ES-I3 (cell line): ENCODE measurements around the gene PRKAG2.
A peak's percentile ranks its signal among the peaks of the same experiment; 100 is the strongest.
"Not testable (repeated sequence)": the region's sequence is repeated elsewhere in the genome, so short reads cannot be mapped to it uniquely, and the experiment has no call there.

ENCODE experiments used
- H3K36me3 ChIP-seq: 2 replicates; pipeline ENCODE4 v1.6.1; 2013; ENCODE audit warnings: mild to moderate bottlenecking, low read length, control low read depth, moderate library complexity; ENCODE audit not compliant: insufficient read depth
- H3K4me1 ChIP-seq: 2 replicates; pipeline ENCODE4 v1.6.1; 2013; ENCODE audit warnings: mild to moderate bottlenecking, control low read depth, low read length; ENCODE audit not compliant: insufficient read depth
- H3K9ac ChIP-seq: 2 replicates; pipeline ENCODE4 v1.6.1; 2013; ENCODE audit warnings: low read depth, mild to moderate bottlenecking, low read length, moderate library complexity
- H3K9me3 ChIP-seq: 2 replicates; pipeline ENCODE4 v1.6.1; 2013; ENCODE audit warnings: mild to moderate bottlenecking, low read length, moderate library complexity; ENCODE audit not compliant: control insufficient read depth, insufficient read depth

PRKAG2 gene

GRCh38 chr7:151783958-151784575 lies 92.8 kb downstream of the PRKAG2 start:
- Histone ChIP-seq H3K4me1 (no peaks in the 10 kb centered on the region), H3K9me3 (no peaks in the 10 kb centered on the region), H3K36me3 (no peaks in the 10 kb centered on the region), H3K9ac (no peak overlapping the region)

DNA sequence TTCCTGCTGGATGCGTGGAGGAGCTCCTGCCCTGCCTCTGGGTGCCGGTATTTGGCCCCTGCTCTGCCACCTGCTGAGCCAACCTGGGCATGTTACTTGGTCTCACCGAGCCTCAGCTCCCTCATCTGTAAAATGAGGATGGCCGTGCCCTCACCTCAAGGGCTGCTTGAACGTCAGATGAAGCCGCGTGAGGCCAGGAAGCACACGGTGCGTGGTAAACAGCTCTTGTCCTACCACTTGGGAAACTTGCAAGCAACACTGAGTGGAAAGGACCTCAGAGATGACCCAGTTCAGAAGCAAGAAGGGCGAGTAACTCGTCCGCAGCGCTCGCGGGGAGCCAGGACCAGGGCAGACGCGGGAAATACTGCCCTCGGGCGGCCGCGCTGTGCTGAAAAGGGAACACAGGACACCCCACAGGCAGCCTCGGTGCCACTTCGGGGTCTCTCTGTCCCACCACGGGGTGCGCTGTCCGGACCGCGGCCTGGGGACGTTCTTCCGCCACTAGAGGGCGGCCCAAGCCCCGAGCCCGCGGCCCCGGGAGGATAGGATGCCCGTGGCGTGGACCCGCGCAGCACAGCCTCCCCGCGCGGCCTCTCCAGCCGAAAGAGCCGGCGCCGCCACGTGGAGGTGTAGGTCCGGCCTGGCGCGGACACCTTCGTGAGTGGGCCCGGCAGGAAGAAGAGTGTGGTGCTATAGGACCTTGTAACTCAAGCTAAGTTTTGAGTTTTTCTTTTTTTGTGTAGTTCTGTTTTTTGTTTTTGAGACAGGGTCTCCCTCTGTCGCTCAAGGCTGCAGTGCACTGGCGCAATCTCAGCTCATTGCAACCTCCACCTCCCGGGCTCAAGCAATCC lies 94.1 kb downstream of the PRKAG2 start:
- peak overlapping the region; percentile 25; the same call in 1 of the 2 replicates for H3K9ac ChIP-seq

DNA sequence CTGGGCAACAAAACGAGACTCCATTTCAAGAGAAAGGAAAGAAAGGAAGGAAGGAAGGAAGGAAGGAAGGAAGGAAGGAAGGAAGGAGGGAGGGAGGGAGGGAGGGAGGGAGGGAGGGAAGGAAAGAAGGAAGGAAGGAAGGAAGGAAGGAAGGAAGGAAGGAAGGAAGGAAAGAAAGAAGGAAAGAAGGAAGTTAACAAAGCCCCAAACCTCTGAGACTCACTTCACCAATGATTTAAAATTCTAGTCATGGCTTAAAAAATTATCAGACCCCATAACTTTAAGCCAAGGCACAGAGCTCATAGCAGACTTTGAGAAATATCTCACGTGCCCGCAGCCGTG lies 94.7 kb downstream of the PRKAG2 start:
- not testable (repeated sequence) for H3K9me3 ChIP-seq, H3K36me3 ChIP-seq, H3K9ac ChIP-seq, H3K4me1 ChIP-seq

More for the DNA sequence above, 94.1 kb downstream of the PRKAG2 start:
- Histone ChIP-seq H3K36me3 (no peaks in the 10 kb centered on the region), H3K9me3 (peaks cover 4% of the 10 kb centered on the region; the same call in 1 of the 2 replicates), H3K4me1 (no peaks in the 10 kb centered on the region)

DNA sequence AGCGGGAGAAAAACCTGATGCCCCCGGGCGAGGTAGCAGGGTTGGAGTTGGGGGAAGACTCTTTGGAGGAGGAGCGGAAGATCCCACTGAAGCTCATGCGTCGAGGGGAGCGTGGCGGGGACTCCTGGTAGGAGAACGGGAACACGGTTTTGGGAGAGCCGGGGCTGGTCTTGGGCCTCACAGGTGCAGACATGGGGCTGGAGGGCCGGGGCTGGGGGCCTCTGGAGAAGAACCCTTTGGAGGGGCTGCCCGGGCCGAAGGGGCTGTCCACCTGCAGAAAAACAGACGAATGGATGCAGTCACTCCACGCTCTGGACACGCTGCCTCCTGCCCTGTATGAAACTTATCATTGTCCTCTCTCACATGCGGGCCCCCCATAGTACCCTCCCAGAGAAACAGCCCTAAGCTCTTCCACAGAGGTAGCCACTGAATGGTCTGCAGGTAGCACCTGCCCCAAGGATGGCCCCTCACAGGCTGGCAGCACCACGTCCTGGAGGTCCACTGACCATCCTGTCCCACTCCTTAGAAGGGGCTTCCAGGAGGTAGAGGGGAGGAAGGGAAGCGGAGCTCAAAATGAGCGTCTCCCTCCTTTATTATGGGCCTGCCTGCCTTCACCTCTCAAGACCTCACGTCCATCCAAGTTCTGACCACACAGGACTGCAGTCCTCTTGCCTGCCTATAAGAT lies 95.6 kb downstream of the PRKAG2 start:
- Histone ChIP-seq H3K4me1 (no peaks in the 10 kb centered on the region), H3K9me3 (peaks cover 4% of the 10 kb centered on the region; the same call in 1 of the 2 replicates), H3K36me3 (no peaks in the 10 kb centered on the region), H3K9ac (no peak overlapping the region)

- Histone ChIP-seq H3K4me1 (no peaks in the 10 kb centered on the region), H3K36me3 (no peaks in the 10 kb centered on the region), H3K9ac (no peak overlapping the region), H3K9me3 (peaks cover 4% of the 10 kb centered on the region; the same call in 1 of the 2 replicates)
Observed at GRCh38 chr7:151780631-151781030, 96.3 kb downstream of the PRKAG2 start.

DNA sequence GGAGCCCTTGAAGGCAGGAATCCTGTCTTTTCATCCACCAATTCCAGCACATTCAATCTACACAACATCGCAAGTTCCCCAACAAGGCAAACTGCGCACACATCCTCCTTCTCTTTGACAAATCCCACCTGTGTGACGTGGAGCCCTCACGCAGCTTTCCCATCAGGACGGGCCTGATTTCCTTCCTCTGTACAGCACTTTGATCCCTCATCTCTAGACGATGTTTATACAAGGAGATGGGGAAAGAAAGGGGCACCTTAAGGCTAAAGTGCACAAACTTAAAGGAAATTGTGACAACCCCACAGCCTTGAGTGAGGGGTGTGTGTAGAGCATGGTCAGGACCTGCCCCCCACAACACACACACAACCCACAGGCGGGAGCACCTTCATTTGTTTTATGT lies 97.2 kb downstream of the PRKAG2 start:
- H3K36me3 ChIP-seq = no peaks in the 10 kb centered on the region
- no peak overlapping the region for H3K9ac ChIP-seq
- H3K4me1 ChIP-seq = no peaks in the 10 kb centered on the region
- peaks cover 4% of the 10 kb centered on the region; the same call in 1 of the 2 replicates for H3K9me3 ChIP-seq

GRCh38 chr7:151779255-151779654 lies 97.7 kb downstream of the PRKAG2 start:
- no peaks in the 10 kb centered on the region for H3K4me1 ChIP-seq
- no peaks in the 10 kb centered on the region for H3K36me3 ChIP-seq
- H3K9ac ChIP-seq = no peak overlapping the region
- H3K9me3 ChIP-seq = peaks cover 4% of the 10 kb centered on the region; the same call in 1 of the 2 replicates

DNA sequence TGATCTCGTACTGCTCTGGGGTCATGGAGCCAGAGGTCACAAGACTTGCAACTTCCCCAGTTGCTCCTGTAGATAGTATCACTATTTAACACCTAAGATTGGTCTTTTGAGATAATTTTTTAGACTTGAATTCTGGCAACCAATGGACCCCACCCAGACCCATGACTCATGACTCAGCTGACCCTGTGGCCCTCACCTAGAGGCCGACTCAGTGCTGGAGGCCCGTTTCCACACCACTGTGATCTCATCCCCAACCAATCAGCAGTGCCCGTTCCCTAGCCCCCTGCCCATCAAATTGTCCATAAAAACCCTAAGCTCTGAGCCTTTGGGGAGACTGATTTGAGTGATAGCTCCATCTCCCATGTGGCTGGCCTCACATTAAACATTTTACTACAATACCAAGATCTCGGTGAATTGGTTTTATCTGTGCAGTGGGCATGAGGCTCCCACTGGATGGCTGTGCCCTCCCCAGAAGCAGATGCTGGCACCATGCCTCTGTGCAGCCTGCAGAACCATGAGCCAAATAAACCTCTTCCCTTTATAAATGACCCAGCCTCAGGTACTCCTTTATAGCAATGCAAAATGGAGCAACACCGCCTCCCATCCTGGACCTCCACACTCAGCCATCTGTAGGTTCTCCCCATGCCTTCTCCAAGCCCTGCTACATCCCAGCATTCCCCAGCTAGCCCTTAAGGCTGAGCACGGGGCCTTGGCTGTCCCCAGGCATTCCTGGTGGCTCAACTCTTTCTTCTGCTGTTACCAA lies 98.8 kb downstream of the PRKAG2 start:
- no peaks in the 10 kb centered on the region for H3K4me1 ChIP-seq
- H3K36me3 ChIP-seq = no peaks in the 10 kb centered on the region
- H3K9ac ChIP-seq = no peak overlapping the region
- H3K9me3 ChIP-seq = peaks cover 4% of the 10 kb centered on the region; the same call in 1 of the 2 replicates

GRCh38 chr7:151777495-151777880 lies 99.4 kb downstream of the PRKAG2 start:
- Histone ChIP-seq H3K36me3 (no peaks in the 10 kb centered on the region), H3K9ac (no peak overlapping the region), H3K9me3 (peaks cover 4% of the 10 kb centered on the region; the same call in 1 of the 2 replicates), H3K4me1 (no peaks in the 10 kb centered on the region)

GRCh38 chr7:151776876-151777494 lies 99.9 kb downstream of the PRKAG2 start:
- no peaks in the 10 kb centered on the region for H3K36me3 ChIP-seq
- no peak overlapping the region for H3K9ac ChIP-seq
- no peaks in the 10 kb centered on the region for H3K4me1 ChIP-seq

GRCh38 chr7:151776446-151776845 lies 100.5 kb downstream of the PRKAG2 start:
- Histone ChIP-seq H3K36me3 (no peaks in the 10 kb centered on the region), H3K9me3 (peaks cover 4% of the 10 kb centered on the region; the same call in 1 of the 2 replicates), H3K4me1 (no peaks in the 10 kb centered on the region), H3K9ac (no peak overlapping the region)

More at GRCh38 chr7:151776876-151777494, 99.9 kb downstream of the PRKAG2 start:
- peaks cover 4% of the 10 kb centered on the region; the same call in 1 of the 2 replicates for H3K9me3 ChIP-seq

DNA sequence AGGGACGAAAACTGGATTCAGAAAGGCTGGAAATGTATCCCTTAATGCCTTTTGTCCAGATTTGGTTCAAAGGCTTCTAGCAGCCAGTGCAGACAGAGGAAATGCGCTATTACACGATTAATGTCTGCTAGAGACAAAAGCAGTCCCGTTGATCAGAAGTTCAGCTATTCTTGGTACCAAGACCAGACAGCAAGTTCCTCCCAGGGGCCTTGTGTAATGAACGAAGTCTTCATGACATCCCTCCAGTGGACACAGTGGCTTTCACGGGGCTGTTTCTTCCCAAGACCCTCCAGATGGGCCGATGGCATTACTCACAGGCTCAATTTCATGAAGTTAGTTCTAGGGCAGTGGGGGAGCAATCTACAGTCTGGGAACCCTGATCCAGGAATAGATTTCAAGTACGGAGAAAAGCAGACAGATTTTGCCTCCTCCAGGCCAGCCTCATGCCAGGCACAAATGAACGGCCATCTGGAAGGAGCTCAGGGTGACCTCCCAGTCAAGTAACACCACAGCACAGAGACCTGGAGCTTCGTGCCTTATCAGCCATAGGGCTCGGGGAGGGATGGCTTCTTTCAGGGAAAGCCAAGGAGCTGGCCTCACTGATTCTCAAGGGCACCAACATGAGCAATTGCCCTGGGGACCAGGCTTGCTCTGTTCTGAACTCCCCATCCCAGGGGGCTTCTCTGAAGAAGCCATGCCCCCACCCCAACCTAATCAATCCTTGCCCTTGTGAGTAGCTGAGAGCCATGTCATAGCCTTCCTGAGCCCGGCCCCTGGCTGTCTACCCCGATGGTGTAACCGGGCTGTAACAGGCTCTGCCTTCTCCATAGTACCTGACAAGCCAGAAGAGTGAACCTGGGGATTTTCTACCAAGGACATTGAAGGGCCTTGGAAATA lies 101.1 kb downstream of the PRKAG2 start:
- Histone ChIP-seq H3K9me3 (peaks cover 4% of the 10 kb centered on the region; the same call in 1 of the 2 replicates), H3K36me3 (no peaks in the 10 kb centered on the region), H3K9ac (no peak overlapping the region), H3K4me1 (no peaks in the 10 kb centered on the region)

GRCh38 chr7:151774951-151775350 lies 102.0 kb downstream of the PRKAG2 start:
- Histone ChIP-seq H3K9me3 (peaks cover 4% of the 10 kb centered on the region; the same call in 1 of the 2 replicates), H3K4me1 (no peaks in the 10 kb centered on the region), H3K36me3 (no peaks in the 10 kb centered on the region), H3K9ac (no peak overlapping the region)
